GM18861 (cell line): ENCODE data around the gene RABGEF1.
"Not testable (repeated sequence)": the region's sequence is repeated elsewhere in the genome, so short reads cannot be mapped to it uniquely, and the experiment has no call there.

Experiments
- ATAC-seq: cut with Tn5 transposase; IDR thresholded peaks from one replicate; pipeline ENCODE4 v1.9.1; 2021; ENCODE audit not compliant: unreplicated experiment

The RABGEF1 gene

GRCh38 chr7:66807736-66808135, 67.2 kb downstream of the RABGEF1 start:
- ATAC-seq = no peak

GRCh38 chr7:66810716-66811115, 70.2 kb downstream of the RABGEF1 start:
- ATAC-seq = no peak

GRCh38 chr7:66815186-66815875, 74.8 kb downstream of the RABGEF1 start:
- ATAC-seq = not testable (repeated sequence)

- ATAC-seq = no peak
Measured at GRCh38 chr7:66815951-66816350, 75.4 kb downstream of the RABGEF1 start.

- not testable (repeated sequence) for ATAC-seq
Measured at GRCh38 chr7:66816658-66817057, 76.1 kb downstream of the RABGEF1 start.

- ATAC-seq = not testable (repeated sequence)
Measured at GRCh38 chr7:66817208-66817795, 76.8 kb downstream of the RABGEF1 start.

- not testable (repeated sequence) for ATAC-seq
Measured at GRCh38 chr7:66817956-66818355, 77.4 kb downstream of the RABGEF1 start.

- no peak for ATAC-seq
Measured at GRCh38 chr7:66824041-66824440, 83.5 kb downstream of the RABGEF1 start.

- not testable (repeated sequence) for ATAC-seq
Measured at GRCh38 chr7:66825538-66825937, 85.0 kb downstream of the RABGEF1 start.

GRCh38 chr7:66826649-66827048, 86.1 kb downstream of the RABGEF1 start:
- no peak for ATAC-seq

GRCh38 chr7:66830976-66831375, 90.4 kb downstream of the RABGEF1 start:
- ATAC-seq = not testable (repeated sequence)

GRCh38 chr7:66832531-66833351, 92.2 kb downstream of the RABGEF1 start:
- ATAC-seq = no peak

- ATAC-seq = no peak
Measured at GRCh38 chr7:66837007-66837406, 96.5 kb downstream of the RABGEF1 start.

GRCh38 chr7:66837661-66838060, 97.1 kb downstream of the RABGEF1 start:
- no peak for ATAC-seq

- no peak for ATAC-seq
Measured at GRCh38 chr7:66839814-66840213, 99.3 kb downstream of the RABGEF1 start.

- no peak for ATAC-seq
Measured at GRCh38 chr7:66840316-66840715, 99.8 kb downstream of the RABGEF1 start.

GRCh38 chr7:66841898-66842297, 101.4 kb downstream of the RABGEF1 start:
- ATAC-seq = no peak

- not testable (repeated sequence) for ATAC-seq
Measured at GRCh38 chr7:66843492-66843891, 103.0 kb downstream of the RABGEF1 start.

GRCh38 chr7:66844552-66845378, 104.2 kb downstream of the RABGEF1 start:
- ATAC-seq = peak; percentile 90

- ATAC-seq = no peak
Measured at GRCh38 chr7:66845379-66846095, 105.0 kb downstream of the RABGEF1 start.
